Stimulated activated CD8-positive, alpha-beta memory T cell treated with anti-CD3 and anti-CD28 coated beads, Interleukin-7, amount 100 ng/mL, for 4 hours (primary cell): ENCODE data around the gene SH2D1B.

Experiments used
- DNase-seq, 2 donors: peaks; one replicate each; pipeline ENCODE4 v3.0.0-alpha.2; 2020; ENCODE audit warnings: low read depth in 2 of 2

Gene SH2D1B

DNA sequence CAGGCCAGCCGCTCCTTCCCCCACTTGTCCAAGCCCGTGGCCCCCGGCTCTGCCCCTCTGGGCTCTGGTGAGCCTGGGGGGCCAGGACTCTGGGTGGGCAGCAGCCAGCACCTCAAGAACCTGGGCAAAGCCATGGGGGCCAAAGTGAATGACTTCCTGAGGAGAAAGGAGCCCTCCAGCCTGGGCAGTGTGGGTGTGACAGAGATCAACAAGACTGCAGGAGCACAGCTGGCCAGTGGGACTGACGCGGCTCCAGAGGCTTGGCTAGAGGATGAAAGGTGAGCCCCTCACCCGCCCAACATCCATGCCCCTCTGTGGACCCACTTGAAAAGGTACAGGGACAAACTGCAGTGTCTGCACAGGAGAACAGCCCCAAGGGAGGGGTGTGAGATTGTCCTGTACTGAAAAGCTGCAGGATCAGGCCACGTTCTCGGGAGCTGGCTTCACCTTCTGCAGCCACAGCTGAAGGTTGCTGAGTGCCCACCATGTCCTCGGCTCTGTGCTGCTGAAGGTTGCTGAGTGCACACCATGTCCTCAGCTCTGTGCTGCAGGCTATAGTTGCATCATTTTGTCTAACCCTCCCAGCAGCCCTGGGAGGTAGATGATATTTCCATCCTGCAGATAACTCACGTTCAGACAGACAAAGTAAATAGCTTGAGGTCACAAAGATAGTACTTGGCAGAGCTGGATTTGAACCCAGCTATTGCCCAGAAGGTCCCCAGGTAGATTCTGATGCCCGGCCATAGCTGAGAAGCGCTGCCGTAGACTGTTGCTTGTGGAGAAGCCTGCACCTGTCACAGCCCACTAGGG lies 29.8 kb downstream of the SH2D1B start:
- DNase-seq, result no peak

DNA sequence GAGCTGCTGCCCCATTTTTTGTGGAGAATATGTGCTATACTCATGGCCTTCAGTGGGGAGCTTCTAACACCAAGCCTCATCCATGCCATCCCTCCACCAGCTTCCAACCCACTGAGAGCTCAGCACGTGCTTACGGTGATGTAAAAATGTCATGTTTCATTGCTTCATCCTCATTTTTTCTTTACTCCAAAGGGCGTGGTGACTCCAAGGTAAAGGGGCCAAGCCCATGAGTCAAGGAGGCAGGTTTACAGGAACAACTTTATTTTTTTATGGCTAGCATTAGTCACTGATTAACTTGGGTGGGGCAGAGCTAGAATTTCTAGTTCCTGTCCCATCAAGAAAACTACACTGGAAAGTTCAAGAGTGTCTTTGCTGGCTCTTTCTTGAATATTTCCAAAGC lies 30.6 kb downstream of the SH2D1B start, which contains the start of gene C1orf226:
TSS of gene C1orf226 (plus strand) at position 346 of the 400 bp plus-strand sequence. CDS start 174 bp downstream, outside the sequence.
- DNase-seq, result no peak

DNA sequence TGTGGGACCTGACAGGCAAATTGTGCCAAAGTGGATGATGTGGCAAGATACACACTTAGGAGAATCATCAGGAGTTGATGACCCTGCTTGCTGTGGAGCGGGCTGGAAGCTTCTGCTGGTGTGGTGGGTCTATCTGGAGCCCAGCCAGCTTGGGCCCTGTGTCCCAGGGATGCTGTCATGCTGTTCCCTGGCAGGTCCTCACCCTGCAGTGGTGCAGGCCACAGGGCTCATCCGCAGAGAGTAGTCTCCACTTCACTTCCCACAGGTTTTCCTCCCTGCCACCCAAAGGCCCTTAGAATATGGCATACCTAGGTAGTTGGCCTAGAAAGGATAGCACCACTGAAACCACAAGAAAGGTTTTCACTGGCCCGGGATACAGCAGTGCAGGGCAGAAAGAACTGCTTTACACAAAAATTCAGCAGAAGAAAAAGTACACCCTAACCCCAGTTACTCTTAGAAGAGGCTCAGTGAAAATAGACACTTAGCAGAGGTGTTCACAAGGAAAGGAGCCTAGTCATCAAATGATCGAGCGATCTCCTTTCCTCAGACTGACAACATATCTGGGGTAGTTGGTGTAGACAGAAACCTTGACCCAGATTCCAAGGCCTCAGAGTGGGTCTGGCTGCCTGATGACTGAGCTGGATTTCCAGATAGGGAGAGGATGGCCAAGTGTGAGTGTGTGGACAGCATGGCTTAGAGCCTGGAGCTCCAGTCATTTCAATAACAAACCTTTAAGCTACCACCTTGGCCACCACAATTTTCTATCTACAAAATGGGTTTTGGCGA lies 31.7 kb downstream of the SH2D1B start:
- DNase-seq, result no peak

DNA sequence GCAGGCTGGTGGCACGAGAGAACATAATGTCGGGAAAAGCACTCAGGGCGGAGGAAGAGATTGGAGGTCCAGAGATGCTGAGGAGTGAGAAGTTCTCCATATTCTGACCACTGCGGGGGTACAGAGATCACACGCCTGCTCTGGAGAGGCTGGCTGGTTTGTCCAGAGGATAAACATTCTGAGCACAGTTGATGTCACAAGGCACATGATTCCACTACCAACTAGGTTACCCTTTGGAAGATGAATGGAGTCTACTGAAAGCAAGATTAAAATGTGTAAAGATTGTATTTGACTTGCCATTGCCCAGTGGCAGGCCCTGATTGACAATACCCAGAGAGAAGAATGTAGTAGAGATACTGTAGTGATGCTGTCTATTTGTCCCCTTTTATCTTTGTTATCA lies 35.2 kb downstream of the SH2D1B start, which contains the start of gene SPATA46:
TSS of gene SPATA46 (minus strand) at position 164 of the 400 bp plus-strand sequence. CDS start at position 100, 64 bp downstream.
- DNase-seq, result no peak

DNA sequence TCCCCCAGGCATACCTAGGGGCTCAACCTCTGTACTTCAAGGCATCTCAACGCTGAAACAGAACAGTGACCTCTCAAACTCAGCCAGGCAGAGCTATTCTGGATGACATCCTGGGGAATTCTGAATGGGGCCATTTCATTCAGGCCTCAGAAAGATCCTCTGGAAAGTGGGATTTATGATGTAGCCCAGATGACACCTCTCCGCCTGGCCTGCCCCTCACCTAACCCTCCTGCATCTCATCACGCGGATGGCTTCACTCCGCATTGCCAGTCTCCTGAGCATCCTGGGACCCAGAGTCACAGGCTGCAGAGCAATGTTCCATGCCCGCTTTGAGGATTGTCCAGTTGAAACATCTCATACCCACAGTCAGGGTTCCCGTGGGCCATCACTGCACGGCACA lies 36.5 kb downstream of the SH2D1B start:
- no peak for DNase-seq

DNA sequence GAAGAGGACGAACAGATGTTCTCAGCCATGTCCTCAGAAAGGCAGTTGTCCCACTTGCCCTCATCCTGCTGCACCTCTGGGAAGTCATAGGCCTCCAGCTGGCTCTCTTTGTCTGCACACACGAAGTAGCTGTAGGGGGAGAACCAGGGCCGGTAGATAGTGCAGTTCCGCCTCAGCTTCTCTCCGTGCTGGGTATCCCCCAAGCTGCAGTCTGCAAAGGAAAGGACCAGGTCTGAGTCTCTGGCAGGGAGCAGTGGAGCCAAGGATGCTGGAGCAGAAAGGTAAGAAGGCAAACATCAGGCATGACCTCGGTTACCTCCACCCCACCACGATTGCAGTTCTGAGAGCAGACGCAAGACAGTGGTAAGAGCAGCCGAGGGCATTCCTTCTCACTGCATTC lies 37.5 kb downstream of the SH2D1B start:
- DNase-seq, result no peak

DNA sequence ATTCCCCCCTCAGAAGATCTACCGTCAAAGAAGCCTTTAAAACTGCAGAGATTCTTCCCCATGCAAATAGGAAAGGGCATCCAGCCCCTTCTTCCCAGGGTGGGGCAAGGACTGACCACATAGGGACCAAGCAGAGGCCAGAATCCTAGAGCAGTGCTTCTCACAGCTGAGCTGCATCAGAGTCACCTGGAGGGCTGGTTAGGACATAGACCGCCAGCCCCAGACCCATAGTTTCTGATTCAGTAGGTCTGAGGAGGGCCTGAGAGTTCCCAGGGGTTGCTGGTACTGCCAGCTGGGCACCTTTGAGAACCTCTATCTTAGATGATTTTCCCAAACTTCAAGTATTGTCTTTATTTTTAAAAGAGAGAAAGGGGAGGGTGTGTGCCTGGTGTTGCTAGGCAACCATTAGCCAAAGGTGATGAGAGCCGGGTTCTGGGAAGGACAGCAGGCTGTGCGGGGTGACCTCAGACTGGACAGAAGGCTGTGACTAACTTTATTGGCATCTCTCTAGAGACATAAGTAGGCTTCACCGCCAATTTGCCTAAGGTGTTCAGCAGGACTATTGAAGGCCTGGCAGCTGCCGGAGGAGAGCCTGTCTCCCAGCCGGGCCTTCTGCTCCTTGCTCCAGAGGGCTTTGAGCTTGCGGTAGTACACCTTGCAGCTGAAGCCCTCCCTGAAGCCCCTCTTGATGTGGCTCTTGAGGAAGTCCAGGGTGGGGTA lies 38.2 kb downstream of the SH2D1B start:
- DNase-seq, result no peak

DNA sequence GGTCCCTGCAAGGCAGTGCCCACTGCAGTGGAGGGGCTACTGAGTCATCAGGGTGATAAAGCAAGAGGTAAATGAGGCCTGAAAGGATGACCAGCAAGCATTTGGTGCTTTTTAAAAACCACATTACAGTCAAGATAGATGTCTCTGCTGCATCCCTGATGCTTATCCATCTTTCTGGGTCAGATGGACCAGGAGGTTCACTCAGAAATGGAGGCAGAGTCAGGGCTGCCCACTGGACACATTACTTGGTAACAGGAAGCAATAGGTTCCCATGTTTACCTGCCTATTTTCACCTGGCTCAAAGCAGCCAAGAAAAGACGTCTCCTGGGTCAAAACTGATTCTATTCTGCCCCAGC lies 38.9 kb downstream of the SH2D1B start:
- no peak for DNase-seq

DNA sequence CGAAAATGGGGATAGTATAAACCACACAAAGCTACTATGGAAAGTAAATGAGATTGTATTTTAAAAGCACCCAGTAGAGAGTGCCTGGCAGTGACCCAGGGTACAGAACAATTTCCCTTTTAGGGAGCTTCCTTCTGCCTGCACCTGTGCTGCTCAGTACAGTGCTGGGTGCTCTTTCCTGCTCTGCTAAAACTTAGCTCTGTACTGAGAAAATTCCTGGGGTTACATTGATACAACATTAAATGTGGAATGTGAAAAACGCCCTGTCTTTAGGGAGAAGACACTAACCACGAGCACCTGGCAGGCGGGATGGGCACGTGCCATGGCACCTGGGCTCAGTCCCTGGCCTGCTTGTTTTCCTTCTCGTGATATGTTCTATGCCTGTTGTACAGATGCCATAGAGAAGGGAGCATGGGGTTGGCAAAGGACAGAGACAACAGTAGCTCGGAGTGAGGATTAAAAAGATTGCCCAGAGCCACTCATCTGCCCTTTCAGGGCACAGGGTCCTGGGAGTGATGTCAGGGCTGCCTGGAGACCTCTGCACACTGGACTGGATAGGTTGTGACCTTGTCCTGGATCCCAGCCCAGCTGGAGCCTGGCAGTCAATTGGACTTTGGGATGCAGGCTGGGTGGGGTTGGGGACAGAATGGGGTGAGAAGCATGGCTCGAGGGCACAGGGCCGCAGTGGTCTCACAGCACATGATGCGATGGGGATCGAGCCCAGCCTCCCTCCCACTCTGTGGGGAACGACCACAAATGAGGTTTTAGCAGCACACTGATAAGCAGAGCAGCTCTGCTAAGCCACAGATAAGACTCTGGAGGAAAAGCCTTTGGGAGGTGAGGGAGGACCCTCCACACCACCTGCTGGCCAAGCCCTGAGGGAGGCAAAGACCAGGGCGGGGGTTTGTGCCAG lies 39.5 kb downstream of the SH2D1B start:
- no peak for DNase-seq

DNA sequence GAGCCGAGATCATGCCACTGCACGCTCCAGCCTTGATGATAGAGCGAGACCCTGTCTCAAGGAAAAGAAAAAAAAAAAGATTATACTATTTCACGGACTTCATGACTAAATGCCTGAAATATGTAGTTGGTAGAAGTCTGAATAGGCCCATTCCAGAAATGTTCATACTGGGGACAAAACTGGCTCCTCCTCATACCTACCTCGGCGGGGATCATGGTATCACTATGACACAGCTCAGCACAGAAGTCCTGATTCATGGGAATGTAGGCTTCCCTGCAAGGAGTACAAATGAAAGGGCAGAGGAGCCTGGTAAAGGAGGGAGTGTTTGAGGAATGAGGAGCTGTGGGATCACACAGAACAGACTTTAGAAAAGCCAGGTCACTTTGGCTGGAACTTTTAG lies 40.3 kb downstream of the SH2D1B start:
- no peak for DNase-seq

DNA sequence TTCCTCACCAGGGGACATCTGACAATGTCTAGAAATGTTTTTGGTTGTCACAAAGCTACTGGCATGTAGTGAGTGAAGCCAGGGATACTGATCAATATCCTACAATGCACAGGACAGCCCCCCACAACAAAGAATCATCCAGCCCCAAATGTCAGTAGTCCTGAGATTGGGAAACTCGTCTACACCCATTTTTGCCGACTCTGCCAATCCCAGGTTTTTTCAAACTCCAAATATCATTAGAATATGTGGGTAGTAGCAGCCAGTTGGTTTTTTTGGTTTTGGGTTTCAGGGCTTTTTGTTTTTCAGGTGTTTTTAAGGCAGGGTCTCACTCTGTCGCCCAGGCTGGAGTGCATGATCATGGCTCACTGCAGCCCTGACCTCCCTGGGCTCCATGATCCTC lies 41.2 kb downstream of the SH2D1B start:
- no peak for DNase-seq

DNA sequence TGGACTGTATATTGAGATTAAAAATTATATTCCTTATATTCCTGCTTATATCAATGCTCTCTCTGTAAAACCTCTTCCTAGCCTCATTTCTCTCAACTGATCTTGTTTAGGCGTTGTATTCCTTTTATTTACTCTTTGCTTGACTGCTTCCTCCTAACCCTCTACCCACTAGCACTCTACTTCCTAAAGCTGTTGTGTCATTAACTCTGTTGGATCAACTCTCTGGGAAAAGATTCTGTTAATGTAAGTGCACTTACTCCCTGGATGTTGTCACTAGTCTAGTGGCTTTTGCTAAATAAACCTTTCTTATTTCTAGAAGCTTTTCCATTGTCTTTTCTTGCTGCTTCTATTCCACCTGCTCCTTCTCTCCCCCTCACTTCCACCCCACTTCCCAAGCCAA lies 41.8 kb downstream of the SH2D1B start:
- no peak for DNase-seq

DNA sequence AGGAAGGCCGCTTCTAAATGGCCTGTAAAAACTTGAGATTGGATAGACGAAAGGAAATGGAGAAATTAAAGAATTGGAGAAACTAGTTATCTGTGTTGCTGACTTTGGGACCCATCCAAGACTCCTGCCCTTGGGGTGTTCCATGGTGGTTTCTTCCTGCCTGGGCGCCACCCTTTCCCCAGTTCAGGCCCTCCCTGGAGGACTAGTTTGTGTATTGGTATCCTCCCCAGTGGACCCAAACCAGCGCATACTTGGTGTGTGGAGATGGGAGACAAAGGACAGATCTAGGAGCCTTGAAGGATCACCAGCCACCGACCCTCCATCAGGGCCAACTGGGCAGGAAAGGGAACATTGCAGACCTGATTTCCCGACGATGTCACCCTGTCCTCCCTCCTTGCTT lies 42.4 kb downstream of the SH2D1B start:
- DNase-seq, result no peak

DNA sequence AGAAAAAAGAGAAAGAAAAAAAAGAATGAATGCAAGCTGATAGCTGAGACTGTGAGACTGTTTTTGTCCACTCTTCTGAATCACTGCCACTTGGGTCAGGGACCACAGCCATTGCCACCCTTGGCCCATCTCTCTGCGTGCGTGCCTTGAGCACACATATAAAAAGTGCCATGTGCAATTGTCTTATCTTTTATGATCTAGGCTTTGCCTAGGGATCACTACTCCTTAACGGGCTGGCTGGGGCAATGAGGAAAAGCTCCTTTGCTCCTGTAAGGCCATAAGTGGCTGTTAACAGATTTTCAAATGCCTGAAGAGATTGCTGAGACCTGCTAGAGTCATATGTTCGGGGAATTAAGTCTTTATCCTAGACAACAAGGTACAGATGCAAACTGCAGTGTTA lies 43.5 kb downstream of the SH2D1B start:
- no peak for DNase-seq

DNA sequence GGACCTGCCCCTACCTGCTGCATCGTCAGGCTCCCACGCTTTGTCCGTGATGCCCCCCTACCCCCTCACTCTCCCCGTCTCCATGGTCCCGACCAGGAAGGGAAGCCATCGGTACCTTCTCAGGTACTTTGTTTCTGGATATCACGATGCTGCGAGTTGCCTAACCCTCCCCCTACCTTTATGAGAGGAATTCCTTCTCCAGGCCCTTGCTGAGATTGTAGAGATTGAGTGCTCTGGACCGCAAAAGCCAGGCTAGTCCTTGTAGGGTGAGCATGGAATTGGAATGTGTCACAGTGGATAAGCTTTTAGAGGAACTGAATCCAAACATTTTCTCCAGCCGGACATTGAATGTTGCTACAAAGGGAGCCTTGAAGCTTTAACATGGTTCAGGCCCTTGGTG lies 44.2 kb downstream of the SH2D1B start:
- no peak for DNase-seq

DNA sequence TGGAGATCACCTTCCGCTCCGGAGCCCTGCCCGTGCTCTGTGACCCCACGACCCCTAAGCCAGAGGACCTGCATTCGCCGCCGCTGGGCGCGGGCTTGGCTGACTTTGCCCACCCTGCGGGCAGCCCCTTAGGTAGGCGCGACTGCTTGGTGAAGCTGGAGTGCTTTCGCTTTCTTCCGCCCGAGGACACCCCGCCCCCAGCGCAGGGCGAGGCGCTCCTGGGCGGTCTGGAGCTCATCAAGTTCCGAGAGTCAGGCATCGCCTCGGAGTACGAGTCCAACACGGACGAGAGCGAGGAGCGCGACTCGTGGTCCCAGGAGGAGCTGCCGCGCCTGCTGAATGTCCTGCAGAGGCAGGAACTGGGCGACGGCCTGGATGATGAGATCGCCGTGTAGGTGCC lies 44.9 kb downstream of the SH2D1B start:
- DNase-seq, result no peak

DNA sequence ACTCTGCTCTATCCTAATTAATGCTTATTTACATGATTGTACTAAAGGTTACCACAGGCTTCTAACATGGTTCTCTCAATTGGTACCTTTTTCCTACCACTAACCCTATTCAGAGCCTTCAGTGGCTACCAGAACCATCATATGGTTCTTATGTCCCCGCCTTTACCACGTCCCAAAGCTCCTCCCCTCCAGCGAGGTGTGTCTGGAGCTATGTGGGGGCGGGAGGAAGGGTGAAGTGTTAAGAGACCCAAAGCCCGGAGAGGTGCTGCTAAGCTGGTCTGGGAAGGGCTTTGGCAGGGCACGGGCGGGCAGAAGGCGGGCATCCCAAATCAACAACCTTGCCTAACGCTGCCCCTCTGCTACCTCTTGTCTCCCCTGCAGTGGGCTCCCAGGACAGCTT lies 45.3 kb downstream of the SH2D1B start:
- DNase-seq, result no peak

DNA sequence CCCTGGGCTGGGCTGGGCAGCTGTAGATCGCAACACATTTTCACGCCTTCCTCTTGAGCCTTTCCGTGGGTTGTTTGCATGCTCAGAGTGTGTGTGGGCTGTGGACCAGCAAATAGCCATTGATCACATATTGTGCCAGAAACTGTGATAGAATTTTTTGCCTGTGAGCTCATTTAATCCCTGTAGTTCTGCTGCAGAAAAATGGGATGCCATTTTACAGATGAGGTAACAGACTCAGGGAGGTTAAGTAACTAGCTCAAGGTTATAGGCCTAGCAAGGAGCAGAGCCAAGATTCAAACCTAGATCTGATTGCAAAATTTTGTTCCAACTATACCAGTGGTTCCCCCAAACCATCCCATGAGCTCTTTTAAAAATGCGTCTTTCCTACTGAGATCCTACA lies 45.8 kb downstream of the SH2D1B start:
- no peak for DNase-seq

DNA sequence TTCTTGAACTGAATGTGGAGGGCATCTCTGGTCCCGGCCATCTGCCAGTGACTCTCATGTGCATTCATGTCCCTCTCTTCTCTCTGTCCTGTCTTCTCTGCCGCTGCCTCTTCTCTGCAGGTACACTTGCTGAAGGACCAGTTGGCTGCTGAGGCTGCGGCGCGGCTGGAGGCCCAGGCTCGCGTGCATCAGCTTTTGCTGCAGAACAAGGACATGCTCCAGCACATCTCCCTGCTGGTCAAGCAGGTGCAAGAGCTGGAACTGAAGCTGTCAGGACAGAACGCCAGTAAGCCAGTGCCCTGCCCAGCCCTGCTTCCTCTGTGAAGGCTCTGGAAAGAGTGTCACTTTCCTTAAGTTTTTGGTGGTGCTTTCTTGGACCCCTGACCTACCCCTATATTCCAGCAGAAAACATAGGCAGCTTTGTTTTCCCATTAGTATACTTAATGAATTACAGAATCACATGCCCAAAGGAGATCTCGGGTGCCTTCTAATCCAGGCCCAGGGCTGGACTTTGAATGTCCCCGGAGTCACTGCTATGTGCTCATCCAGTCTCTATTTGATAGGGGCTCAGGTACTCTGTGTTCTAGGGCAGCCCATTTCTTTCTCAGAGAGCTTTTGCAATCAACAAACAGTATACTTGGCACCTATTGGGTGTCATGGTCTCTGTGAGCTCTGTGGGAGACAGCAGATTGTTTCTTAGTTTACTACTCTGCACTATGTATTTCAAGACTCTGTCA lies 46.5 kb downstream of the SH2D1B start:
- DNase-seq, result no peak

DNA sequence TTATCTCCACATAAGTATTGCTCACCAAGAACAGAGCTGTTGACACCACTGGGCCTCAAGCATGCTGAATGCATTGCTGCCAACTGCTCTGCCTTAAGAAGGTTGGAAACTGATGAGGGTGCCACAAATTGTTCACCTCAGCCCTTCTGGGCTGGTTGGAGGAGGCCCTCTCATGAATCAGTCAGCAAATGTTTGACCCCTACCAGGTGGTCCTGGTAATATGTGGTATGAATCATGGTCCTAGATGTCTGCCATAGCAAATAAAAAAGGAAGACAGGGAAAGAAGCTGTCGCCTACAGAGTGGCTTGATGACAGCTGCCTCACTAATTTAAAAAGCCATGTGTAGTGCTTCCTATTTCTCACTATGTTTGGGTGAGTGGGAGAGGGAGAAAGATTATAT lies 47.4 kb downstream of the SH2D1B start:
- DNase-seq, result no peak

DNA sequence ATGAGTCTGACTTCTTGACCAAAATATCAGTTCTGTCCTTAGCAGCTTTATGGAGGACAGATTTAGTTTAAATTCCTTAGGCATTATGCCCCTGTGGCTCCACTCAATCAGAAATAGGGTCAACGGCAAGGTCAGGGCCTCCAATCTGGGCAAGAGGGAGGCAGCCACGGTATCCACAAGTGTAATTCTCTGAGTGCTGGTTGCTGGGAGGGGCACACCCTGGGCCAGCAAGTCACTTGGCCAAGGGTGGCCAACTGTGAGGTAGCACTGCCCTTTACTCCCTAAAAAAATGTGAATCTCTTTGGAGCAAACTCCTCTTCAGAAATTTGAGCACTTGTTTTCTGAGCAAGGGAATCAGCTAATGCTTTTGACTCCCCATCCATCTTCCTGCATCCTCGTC lies 48.1 kb downstream of the SH2D1B start:
- no peak for DNase-seq
